ENCODE measurements around the gene NOTUM.

Gene NOTUM

DNA sequence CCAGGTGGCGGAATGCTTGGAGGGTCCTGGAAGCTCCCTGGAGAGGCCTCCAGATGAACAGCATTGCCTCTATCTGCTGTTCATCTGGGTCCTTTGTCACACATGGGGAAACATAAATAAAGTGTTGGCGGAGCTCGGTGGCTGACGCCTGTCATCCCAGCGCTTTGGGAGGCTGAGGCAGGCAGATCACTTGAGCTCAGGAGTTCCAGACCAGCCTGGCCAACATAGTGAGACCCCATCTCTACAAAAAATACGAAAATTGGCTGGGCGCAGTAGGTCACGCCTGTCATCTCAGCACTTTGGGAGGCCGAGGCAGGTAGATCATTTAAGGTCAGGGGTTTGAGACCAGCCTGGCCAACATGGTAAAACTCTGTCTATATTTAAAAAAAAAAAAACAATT, 16.1 kb downstream of the NOTUM start:
- Histone ChIP-seq H3K27ac (no peak overlapping the region), H3K4me1 (ENCODE audit: control insufficient read depth in 1 of 2, insufficient read depth in 1 of 2, low read depth in 1 of 2, low read length in 1 of 2) (no peaks in the 10 kb centered on the region), H3K9me3 (no peaks in the 10 kb centered on the region), H3K4me3 (ENCODE audit: low read depth in 1 of 2, low read length in 1 of 2) (no peak overlapping the region), H3K27me3 (peaks cover 48% of the 10 kb centered on the region), H3K36me3 (no peaks in the 10 kb centered on the region)
- TF ChIP-seq, protein P1, sequence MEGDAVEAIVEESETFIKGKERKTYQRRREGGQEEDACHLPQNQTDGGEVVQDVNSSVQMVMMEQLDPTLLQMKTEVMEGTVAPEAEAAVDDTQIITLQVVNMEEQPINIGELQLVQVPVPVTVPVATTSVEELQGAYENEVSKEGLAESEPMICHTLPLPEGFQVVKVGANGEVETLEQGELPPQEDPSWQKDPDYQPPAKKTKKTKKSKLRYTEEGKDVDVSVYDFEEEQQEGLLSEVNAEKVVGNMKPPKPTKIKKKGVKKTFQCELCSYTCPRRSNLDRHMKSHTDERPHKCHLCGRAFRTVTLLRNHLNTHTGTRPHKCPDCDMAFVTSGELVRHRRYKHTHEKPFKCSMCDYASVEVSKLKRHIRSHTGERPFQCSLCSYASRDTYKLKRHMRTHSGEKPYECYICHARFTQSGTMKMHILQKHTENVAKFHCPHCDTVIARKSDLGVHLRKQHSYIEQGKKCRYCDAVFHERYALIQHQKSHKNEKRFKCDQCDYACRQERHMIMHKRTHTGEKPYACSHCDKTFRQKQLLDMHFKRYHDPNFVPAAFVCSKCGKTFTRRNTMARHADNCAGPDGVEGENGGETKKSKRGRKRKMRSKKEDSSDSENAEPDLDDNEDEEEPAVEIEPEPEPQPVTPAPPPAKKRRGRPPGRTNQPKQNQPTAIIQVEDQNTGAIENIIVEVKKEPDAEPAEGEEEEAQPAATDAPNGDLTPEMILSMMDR (IDR thresholded peaks at IDR 0.05) = no peak

DNA sequence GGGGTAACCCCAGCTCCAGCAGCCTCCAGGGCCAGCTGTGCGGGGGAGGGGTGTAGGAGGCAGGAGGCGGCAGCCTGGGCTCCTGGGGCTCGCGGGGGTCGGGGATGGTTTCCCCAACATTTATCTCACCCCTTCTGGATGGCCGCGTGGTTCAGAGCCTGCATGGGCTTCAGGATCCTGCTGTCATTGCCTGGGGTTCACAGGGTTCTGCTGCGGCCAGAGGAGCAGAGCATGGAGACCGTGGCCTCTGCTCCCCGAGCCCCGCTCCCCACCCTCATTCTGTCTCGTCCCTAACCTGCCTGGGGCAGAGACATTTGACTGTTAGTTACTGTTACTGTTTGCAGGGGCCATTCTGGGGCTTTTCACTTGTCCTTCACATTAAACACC, 18.8 kb downstream of the NOTUM start:
- TF ChIP-seq, protein P1 (IDR thresholded peaks at IDR 0.05) = no peak
- H3K9me3 ChIP-seq = no peaks in the 10 kb centered on the region
- peaks cover 75% of the 10 kb centered on the region for H3K27me3 ChIP-seq
- H3K4me3 ChIP-seq (ENCODE audit: low read depth in 1 of 2, low read length in 1 of 2) = no peak overlapping the region
- H3K36me3 ChIP-seq = no peaks in the 10 kb centered on the region
- H3K4me1 ChIP-seq (ENCODE audit: control insufficient read depth in 1 of 2, insufficient read depth in 1 of 2, low read depth in 1 of 2, low read length in 1 of 2) = peaks cover 4 to 6% of the 10 kb centered on the region in 2 experiments
- no peak overlapping the region for H3K27ac ChIP-seq

DNA sequence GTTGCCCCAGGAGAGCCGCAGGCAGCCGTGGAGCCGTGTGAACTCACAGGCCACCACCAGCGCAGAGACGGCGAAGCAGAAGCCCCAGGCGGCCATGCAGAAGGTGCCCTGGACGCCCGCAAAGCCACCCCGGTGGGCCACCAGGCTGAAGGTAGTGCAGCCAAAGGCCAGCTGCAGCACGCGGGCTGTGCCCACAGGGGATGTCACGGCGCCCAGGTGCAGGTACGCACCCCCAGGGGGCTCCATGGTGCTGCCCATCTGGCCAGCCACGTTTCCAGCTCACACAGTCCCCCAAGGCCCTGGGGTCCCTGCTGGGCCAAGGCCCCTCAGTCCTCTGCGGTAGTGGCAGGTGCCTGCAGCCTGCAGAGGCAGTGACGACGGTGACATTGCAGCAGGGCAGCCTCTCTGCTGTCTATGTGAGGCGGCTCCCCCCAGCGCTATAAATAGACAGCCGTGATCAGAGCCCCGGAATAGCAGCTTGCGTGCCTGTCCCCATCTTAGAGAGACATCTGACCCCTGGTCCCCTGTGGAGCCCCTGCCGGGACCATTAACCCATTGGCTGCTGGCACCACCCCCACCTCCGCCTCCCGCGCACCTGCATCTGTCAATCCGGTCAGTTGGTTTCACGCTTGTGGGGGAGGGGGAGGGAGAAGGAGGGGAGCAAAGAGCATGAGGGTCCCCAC, 19.4 kb downstream of the NOTUM start:
- Histone ChIP-seq H3K4me3 (ENCODE audit: low read depth in 1 of 2, low read length in 1 of 2) (no peak overlapping the region), H3K27ac (no peak overlapping the region), H3K4me1 (ENCODE audit: control insufficient read depth in 1 of 2, insufficient read depth in 1 of 2, low read depth in 1 of 2, low read length in 1 of 2) (peaks cover 10 to 11% of the 10 kb centered on the region in 2 experiments), H3K27me3 (peaks cover 81% of the 10 kb centered on the region), H3K9me3 (no peaks in the 10 kb centered on the region), H3K36me3 (no peaks in the 10 kb centered on the region)
- TF ChIP-seq, protein P1 (IDR thresholded peaks at IDR 0.05) = no peak

DNA sequence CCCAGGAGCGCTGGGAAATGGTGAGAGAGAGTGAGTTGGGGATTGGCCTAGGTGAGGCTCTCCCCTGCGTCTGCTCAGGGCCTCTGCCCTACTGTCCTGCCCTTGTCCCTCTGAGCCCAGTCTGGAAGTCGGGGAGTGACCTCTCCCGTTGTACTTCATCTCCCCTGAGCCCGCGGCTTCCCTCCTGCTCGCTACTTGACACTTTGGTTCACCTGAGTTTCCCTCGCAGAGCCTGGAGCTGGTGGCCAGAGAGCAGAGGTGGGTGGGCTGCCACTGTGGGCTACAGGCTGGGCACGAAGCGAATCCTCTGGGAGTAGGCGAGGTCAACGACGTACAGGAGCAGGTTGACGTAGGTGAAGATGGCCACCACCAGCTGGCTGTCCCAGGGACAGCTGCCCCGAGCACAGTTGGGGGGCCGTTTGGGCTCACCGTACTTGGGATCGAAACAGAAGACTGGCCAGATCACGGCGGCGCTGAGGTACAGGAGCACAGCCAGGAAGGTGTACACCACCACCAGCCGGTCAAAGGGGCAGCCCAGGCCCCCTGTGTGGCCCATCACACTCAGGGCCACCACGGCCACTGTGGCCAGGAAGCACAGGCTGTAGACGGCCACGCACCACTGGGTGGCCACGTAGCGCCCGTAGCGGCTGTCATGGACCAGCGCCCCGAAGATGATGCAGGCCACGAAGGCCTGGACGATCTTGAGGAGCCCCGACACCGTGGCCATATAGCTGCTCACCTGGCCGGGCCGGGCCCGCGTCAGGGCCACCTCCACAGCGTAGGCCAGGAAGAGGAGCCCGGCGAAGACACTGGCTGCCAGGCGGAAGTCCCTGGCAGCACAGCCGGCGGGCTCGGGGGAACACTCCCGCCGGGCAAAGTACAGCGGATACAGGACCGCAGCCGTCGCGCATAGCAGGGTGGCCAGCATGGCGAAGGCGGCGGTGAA, 20.2 kb downstream of the NOTUM start:
- Histone ChIP-seq H3K4me3 (ENCODE audit: low read depth in 1 of 2, low read length in 1 of 2) (no peak overlapping the region), H3K27me3 (peaks cover 89% of the 10 kb centered on the region)
- TF ChIP-seq, protein P1 (IDR thresholded peaks at IDR 0.05) = no peak

DNA sequence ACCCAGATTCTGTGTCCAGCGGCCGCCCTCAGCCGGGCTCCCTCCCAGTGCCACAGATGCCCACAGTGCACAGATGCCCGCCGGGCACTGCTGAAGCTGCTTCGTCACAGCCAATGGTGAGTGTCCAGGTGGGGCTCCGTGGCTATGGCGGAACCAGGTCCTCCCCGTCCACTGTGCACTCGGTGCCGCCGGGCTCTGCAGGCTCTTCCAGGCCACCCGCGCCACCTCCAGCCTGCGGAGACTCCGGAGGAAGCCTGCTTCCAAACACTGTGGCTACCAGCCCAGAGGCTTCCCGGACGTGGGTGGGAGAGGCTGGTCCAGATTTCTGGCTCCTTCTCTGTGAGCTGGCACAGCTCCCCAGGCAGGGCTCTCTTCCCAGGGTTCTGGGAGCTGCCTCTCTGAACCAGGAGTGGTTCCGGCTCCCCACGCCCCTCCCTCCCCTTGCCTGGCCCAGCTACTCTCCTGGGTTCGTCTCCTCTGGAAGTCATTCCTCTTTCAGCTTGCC, 21.1 kb downstream of the NOTUM start:
- no peak overlapping the region for H3K4me3 ChIP-seq (ENCODE audit: low read depth in 1 of 2, low read length in 1 of 2)
- H3K9me3 ChIP-seq = no peaks in the 10 kb centered on the region
- no peaks in the 10 kb centered on the region for H3K36me3 ChIP-seq
- peaks cover 12 to 14% of the 10 kb centered on the region in 2 experiments for H3K4me1 ChIP-seq (ENCODE audit: control insufficient read depth in 1 of 2, insufficient read depth in 1 of 2, low read depth in 1 of 2, low read length in 1 of 2)
- H3K27ac ChIP-seq = no peak overlapping the region
- H3K27me3 ChIP-seq = peaks cover 97% of the 10 kb centered on the region
- TF ChIP-seq, protein P1 (IDR thresholded peaks at IDR 0.05) = no peak

More for the DNA sequence above, 20.2 kb downstream of the NOTUM start:
- no peaks in the 10 kb centered on the region for H3K9me3 ChIP-seq
- H3K27ac ChIP-seq = no peak overlapping the region
- H3K4me1 ChIP-seq (ENCODE audit: control insufficient read depth in 1 of 2, insufficient read depth in 1 of 2, low read depth in 1 of 2, low read length in 1 of 2) = peaks cover 12 to 14% of the 10 kb centered on the region in 2 experiments
- H3K36me3 ChIP-seq = no peaks in the 10 kb centered on the region

Measured in neutrophil (primary cell).